Neural cell (in vitro differentiated cells): Measurements from ENCODE around the gene EHMT1. TPM values are rescaled to one million over a fixed set of nuclear protein-coding genes. Genes with fewer than 3 reads are reported as not detected.

ENCODE experiments used
- H2AFZ ChIP-seq: fragments of 200-600, 300-800 bp; sonication (generic), shearing (Covaris generic); 2 replicates; pipeline ENCODE4 v1.6.0; 2014; ENCODE audit warnings: low read depth, mild to moderate bottlenecking, antibody characterized with exemption, low read length, moderate library complexity
- H3F3A ChIP-seq: fragments of 200-600 bp; shearing (Covaris generic); 2 replicates; pipeline ENCODE4 v1.6.1; 2016; ENCODE audit warnings: mild to moderate bottlenecking, moderate library complexity, mixed read lengths, antibody characterized with exemption, low read length; ENCODE audit not compliant: insufficient read depth, poor library complexity, severe bottlenecking
- H3K27ac ChIP-seq: fragments of 200-600, 300-800 bp; sonication (generic), shearing (Covaris generic); 2 replicates; pipeline ENCODE4 v1.5.1; 2014; ENCODE audit warnings: mild to moderate bottlenecking, low read length, moderate library complexity
- H3K27me3 ChIP-seq: fragments of 300-800, 200-600 bp; sonication (generic), shearing (Covaris generic); 2 replicates; pipeline ENCODE4 v1.6.0; 2014; ENCODE audit warnings: mild to moderate bottlenecking, low read depth, low read length, moderate library complexity; ENCODE audit not compliant: insufficient read depth
- H3K36me3 ChIP-seq: fragments of 300-800, 200-600 bp; sonication (generic), shearing (Covaris generic); 2 replicates; pipeline ENCODE4 v1.5.1; 2014; ENCODE audit warnings: mild to moderate bottlenecking, antibody characterized with exemption, low read length, moderate library complexity; ENCODE audit not compliant: insufficient read depth
- H3K4me2 ChIP-seq: fragments of 300-800, 200-600 bp; sonication (generic), shearing (Covaris generic); 2 replicates; pipeline ENCODE4 v1.6.0; 2014; ENCODE audit warnings: mild to moderate bottlenecking, low read length
- H3K4me3 ChIP-seq: fragments of 300-800, 200-600 bp; sonication (generic), shearing (Covaris generic); 2 replicates; pipeline ENCODE4 v1.5.1; 2014; ENCODE audit warnings: mild to moderate bottlenecking, low read length, moderate library complexity
- H3K79me2 ChIP-seq: fragments of 200-600 bp; shearing (Covaris generic); replicated peaks from 2 replicates; pipeline ENCODE4 v1.6.0; 2014; ENCODE audit warnings: mild to moderate bottlenecking, low read length, moderate library complexity; ENCODE audit not compliant: insufficient read depth
- H3K9ac ChIP-seq: fragments of 300-800, 200-600 bp; sonication (generic), shearing (Covaris generic); 2 replicates; pipeline ENCODE4 v1.6.1; 2016; ENCODE audit warnings: mild to moderate bottlenecking, low read length, mixed read lengths
- H3K9me2 ChIP-seq: fragments of 200-600 bp; shearing (Covaris generic); 2 replicates; pipeline ENCODE4 v1.6.1; 2016; ENCODE audit warnings: mild to moderate bottlenecking, low read length, mixed read lengths; ENCODE audit not compliant: insufficient read depth
- H3K9me3 ChIP-seq: fragments of 200-600, 300-800 bp; sonication (generic), shearing (Covaris generic); 2 replicates; pipeline ENCODE4 v1.6.1; 2016; ENCODE audit warnings: mild to moderate bottlenecking, mixed run types, low read length, moderate library complexity, mixed read lengths
- H4K20me1 ChIP-seq: fragments of 200-600 bp; shearing (Covaris generic); 2 replicates; pipeline ENCODE4 v1.6.1; 2016; ENCODE audit warnings: mild to moderate bottlenecking, mixed run types; ENCODE audit not compliant: insufficient read depth
- CTCF ChIP-seq: fragments of 450-650 bp; IDR thresholded peaks from 2 replicates; pipeline ENCODE4 v1.5.1; 2014; ENCODE audit warnings: antibody characterized with exemption, mild to moderate bottlenecking, moderate library complexity; ENCODE audit not compliant: poor library complexity, severe bottlenecking
- EP300 ChIP-seq: fragments of 450-650 bp; conservative IDR thresholded peaks from 2 replicates; pipeline ENCODE4 v1.6.1; 2014; ENCODE audit warnings: antibody characterized with exemption, mild to moderate bottlenecking, moderate library complexity; ENCODE audit not compliant: poor library complexity, severe bottlenecking
- EZH2 ChIP-seq: fragments of 200-600, 300-800 bp; shearing (Covaris generic), sonication (generic); IDR thresholded peaks from 2 replicates; pipeline ENCODE4 v1.6.1; 2014; ENCODE audit warnings: antibody characterized with exemption, low read length, borderline replicate concordance, mild to moderate bottlenecking; ENCODE audit not compliant: insufficient read depth, poor library complexity, severe bottlenecking
- MXI1 ChIP-seq: fragments of 450-650 bp; conservative IDR thresholded peaks from 2 replicates; pipeline ENCODE4 v1.6.1; 2014; ENCODE audit warnings: antibody characterized with exemption, mild to moderate bottlenecking; ENCODE audit not compliant: poor library complexity, severe bottlenecking
- POLR2AphosphoS5 ChIP-seq: IDR thresholded peaks from 2 replicates; pipeline ENCODE4 v1.6.1; 2012
- RAD21 ChIP-seq: fragments of 450-650 bp; conservative IDR thresholded peaks from 2 replicates; pipeline ENCODE4 v1.6.1; 2014; ENCODE audit warnings: antibody characterized with exemption, mild to moderate bottlenecking, moderate library complexity
- REST ChIP-seq: IDR thresholded peaks from 2 replicates; pipeline ENCODE4 v1.6.1; 2012; ENCODE audit warnings: borderline replicate concordance
- SMC3 ChIP-seq: fragments of 450-650 bp; conservative IDR thresholded peaks from 2 replicates; pipeline ENCODE4 v1.6.1; 2014; ENCODE audit warnings: antibody characterized with exemption, mild to moderate bottlenecking, moderate library complexity; ENCODE audit not compliant: poor library complexity
- TAF1 ChIP-seq: IDR thresholded peaks from 2 replicates; pipeline ENCODE4 v1.6.1; 2012; ENCODE audit warnings: low read depth
- polyA plus RNA-seq: library from polyadenylated mRNA; depleted of rRNA; stranded (reverse); fragments of >200 nt; gene quantifications from 2 replicates; pipeline ENCODE4 v1.2.3, GENCODE V29; 2014

EHMT1 gene
- polyA plus RNA-seq, 1 donor from 2014 or later = 53.0 TPM

DNA sequence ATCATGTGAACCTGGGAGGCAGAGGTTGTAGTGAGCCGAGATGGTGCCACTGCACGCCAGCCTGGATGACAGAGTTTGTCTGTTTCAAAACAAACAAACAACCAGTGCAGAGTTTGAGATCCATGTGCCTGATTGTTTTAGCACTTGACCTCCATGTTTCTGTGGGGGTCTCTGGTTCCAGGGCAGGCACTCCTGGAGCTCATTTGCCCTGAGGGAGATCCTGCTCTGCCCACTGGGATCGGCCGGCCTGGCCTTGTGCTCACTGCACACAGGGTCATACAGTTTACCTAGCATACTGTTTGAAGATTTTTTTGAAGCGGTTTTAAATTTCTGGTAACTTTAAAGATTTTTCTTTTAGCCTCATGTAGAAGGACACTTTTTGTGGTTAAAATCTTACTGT, 78.4 kb downstream of the EHMT1 start:
- no peaks in the 10 kb centered on the region for H4K20me1 ChIP-seq
- TF ChIP-seq TAF1 (no peak), MXI1 (no peak), SMC3 (no peak), EZH2 (no peak), RAD21 (no peak), EP300 (no peak), POLR2AphosphoS5 (no peak), CTCF (no peak), REST (no peak)
- no peak overlapping the region for H2AFZ ChIP-seq
- no peaks in the 10 kb centered on the region for H3K36me3 ChIP-seq
- H3K27ac ChIP-seq = no peak overlapping the region
- H3K4me2 ChIP-seq = no peak overlapping the region
- no peaks in the 10 kb centered on the region for H3F3A ChIP-seq
- H3K27me3 ChIP-seq = no peaks in the 10 kb centered on the region
- H3K4me3 ChIP-seq = no peak overlapping the region
- H3K9me3 ChIP-seq = no peaks in the 10 kb centered on the region
- peaks cover 66% of the 10 kb centered on the region for H3K79me2 ChIP-seq
- H3K9me2 ChIP-seq = no peaks in the 10 kb centered on the region
- H3K9ac ChIP-seq = no peak overlapping the region

GRCh38 chr9:137697832-137698231, 79.0 kb downstream of the EHMT1 start:
- no peaks in the 10 kb centered on the region for H4K20me1 ChIP-seq

More at GRCh38 chr9:137697832-137698231, 79.0 kb downstream of the EHMT1 start:
- Histone ChIP-seq H3K9ac (no peak overlapping the region), H3K4me2 (no peak overlapping the region), H3K27me3 (no peaks in the 10 kb centered on the region), H3K79me2 (peaks cover 66% of the 10 kb centered on the region), H3K27ac (no peak overlapping the region), H3K9me3 (peaks cover 5% of the 10 kb centered on the region), H3K4me3 (no peak overlapping the region), H3K36me3 (no peaks in the 10 kb centered on the region), H2AFZ (no peak overlapping the region), H3F3A (no peaks in the 10 kb centered on the region), H3K9me2 (no peaks in the 10 kb centered on the region)
- TF ChIP-seq EZH2 (no peak), RAD21 (no peak), REST (no peak), CTCF (no peak), POLR2AphosphoS5 (no peak), MXI1 (no peak), TAF1 (no peak), EP300 (no peak), SMC3 (no peak)
